Activated T-helper 17 cell treated with anti-CD3 and anti-CD28 coated beads, Interleukin-2, amount 50 U/mL, for 72 hours (primary cell): Measurements from ENCODE around the gene MUC13. TPM values are rescaled to one million over a fixed set of nuclear protein-coding genes. Genes with fewer than 3 reads are reported as not detected.

ENCODE experiments used
- ATAC-seq: fragments of 150-1000 bp; cut with Tn5 transposase; replicated peaks from 2 replicates; pipeline ENCODE4 v1.10.0; 2021; ENCODE audit warnings: mild to moderate bottlenecking, moderate library complexity
- H3K27ac Mint-ChIP-seq: one replicate; pipeline ENCODE4 v1.8.0; 2022; ENCODE audit warnings: mixed read lengths
- H3K27me3 Mint-ChIP-seq: one replicate; pipeline ENCODE4 v1.8.0; 2022; ENCODE audit warnings: mixed read lengths
- H3K36me3 Mint-ChIP-seq: one replicate; pipeline ENCODE4 v1.8.0; 2022; ENCODE audit warnings: low read depth, mild to moderate bottlenecking, mixed read lengths
- H3K4me1 Mint-ChIP-seq: one replicate; pipeline ENCODE4 v1.8.0; 2022; ENCODE audit warnings: mixed read lengths
- H3K4me3 Mint-ChIP-seq: one replicate; pipeline ENCODE4 v1.8.0; 2022; ENCODE audit warnings: mild to moderate bottlenecking, mixed read lengths
- H3K9me3 Mint-ChIP-seq: one replicate; pipeline ENCODE4 v1.8.0; 2022; ENCODE audit warnings: mixed read lengths
- total RNA-seq, 2 donors: library from RNA; stranded (reverse); gene quantifications; one replicate each; pipeline ENCODE4 v1.2.3, GENCODE V29; 2022

Gene MUC13
- total RNA-seq, 2 donors from 2014 or later: not detected

- H3K27me3 Mint-ChIP-seq: peaks cover 11% of the 10 kb centered on the region
- peak overlapping the region; percentile 69 for H3K27ac Mint-ChIP-seq
- H3K4me3 Mint-ChIP-seq: no peak overlapping the region
- H3K4me1 Mint-ChIP-seq: no peaks in the 10 kb centered on the region
- H3K9me3 Mint-ChIP-seq: no peaks in the 10 kb centered on the region
- H3K36me3 Mint-ChIP-seq: no peaks in the 10 kb centered on the region
- peak; percentile 65 for ATAC-seq
Measured at GRCh38 chr3:124928333-124929202, 6.0 kb downstream of the MUC13 start.

- Mint-ChIP-seq H3K27me3 (peaks cover 16% of the 10 kb centered on the region), H3K9me3 (no peaks in the 10 kb centered on the region), H3K36me3 (no peaks in the 10 kb centered on the region), H3K4me1 (no peaks in the 10 kb centered on the region), H3K27ac (no peak overlapping the region), H3K4me3 (no peak overlapping the region)
- ATAC-seq: no peak
Measured at GRCh38 chr3:124927574-124928045, 6.9 kb downstream of the MUC13 start.

GRCh38 chr3:124926426-124927101 lies 8.0 kb downstream of the MUC13 start:
- H3K27ac Mint-ChIP-seq: no peak overlapping the region
- no peaks in the 10 kb centered on the region for H3K4me1 Mint-ChIP-seq
- no peak for ATAC-seq
- H3K4me3 Mint-ChIP-seq: no peak overlapping the region
- peaks cover 16% of the 10 kb centered on the region for H3K27me3 Mint-ChIP-seq
- no peaks in the 10 kb centered on the region for H3K9me3 Mint-ChIP-seq
- H3K36me3 Mint-ChIP-seq: no peaks in the 10 kb centered on the region

- Mint-ChIP-seq H3K27ac (no peak overlapping the region), H3K4me3 (no peak overlapping the region), H3K36me3 (no peaks in the 10 kb centered on the region), H3K4me1 (no peaks in the 10 kb centered on the region), H3K9me3 (no peaks in the 10 kb centered on the region), H3K27me3 (peaks cover 16% of the 10 kb centered on the region)
- no peak for ATAC-seq
Measured at GRCh38 chr3:124924741-124925140, 9.8 kb downstream of the MUC13 start.

- no peaks in the 10 kb centered on the region for H3K4me1 Mint-ChIP-seq
- no peak for ATAC-seq
- H3K27me3 Mint-ChIP-seq: peaks cover 17% of the 10 kb centered on the region
- no peaks in the 10 kb centered on the region for H3K9me3 Mint-ChIP-seq
- H3K4me3 Mint-ChIP-seq: no peak overlapping the region
- no peak overlapping the region for H3K27ac Mint-ChIP-seq
- H3K36me3 Mint-ChIP-seq: no peaks in the 10 kb centered on the region
Measured at GRCh38 chr3:124923833-124924232, 10.7 kb downstream of the MUC13 start.

- H3K36me3 Mint-ChIP-seq: no peaks in the 10 kb centered on the region
- H3K4me1 Mint-ChIP-seq: no peaks in the 10 kb centered on the region
- H3K27ac Mint-ChIP-seq: no peak overlapping the region
- peaks cover 29% of the 10 kb centered on the region for H3K27me3 Mint-ChIP-seq
- no peak overlapping the region for H3K4me3 Mint-ChIP-seq
- ATAC-seq: no peak
- no peaks in the 10 kb centered on the region for H3K9me3 Mint-ChIP-seq
Measured at GRCh38 chr3:124920718-124921117, 13.8 kb downstream of the MUC13 start.

GRCh38 chr3:124919756-124920155 lies 14.8 kb downstream of the MUC13 start:
- Mint-ChIP-seq H3K27ac (no peak overlapping the region), H3K27me3 (peaks cover 26% of the 10 kb centered on the region), H3K36me3 (no peaks in the 10 kb centered on the region), H3K4me1 (no peaks in the 10 kb centered on the region), H3K9me3 (no peaks in the 10 kb centered on the region), H3K4me3 (no peak overlapping the region)
- no peak for ATAC-seq

- Mint-ChIP-seq H3K36me3 (no peaks in the 10 kb centered on the region), H3K9me3 (no peaks in the 10 kb centered on the region), H3K4me1 (no peaks in the 10 kb centered on the region), H3K27ac (no peak overlapping the region), H3K27me3 (peaks cover 19% of the 10 kb centered on the region), H3K4me3 (no peak overlapping the region)
- ATAC-seq: no peak
Measured at GRCh38 chr3:124918524-124918923, 16.0 kb downstream of the MUC13 start.

GRCh38 chr3:124916837-124917409 lies 17.6 kb downstream of the MUC13 start:
- Mint-ChIP-seq H3K27ac (no peak overlapping the region), H3K9me3 (no peaks in the 10 kb centered on the region), H3K36me3 (no peaks in the 10 kb centered on the region), H3K27me3 (peaks cover 15% of the 10 kb centered on the region), H3K4me1 (no peaks in the 10 kb centered on the region), H3K4me3 (no peak overlapping the region)
- ATAC-seq: no peak

- no peaks in the 10 kb centered on the region for H3K4me1 Mint-ChIP-seq
- ATAC-seq: no peak
- H3K36me3 Mint-ChIP-seq: no peaks in the 10 kb centered on the region
- peaks cover 18% of the 10 kb centered on the region for H3K27me3 Mint-ChIP-seq
- no peak overlapping the region for H3K27ac Mint-ChIP-seq
- H3K4me3 Mint-ChIP-seq: no peak overlapping the region
- no peaks in the 10 kb centered on the region for H3K9me3 Mint-ChIP-seq
Measured at GRCh38 chr3:124915254-124915653, 19.3 kb downstream of the MUC13 start.

GRCh38 chr3:124907957-124908356 lies 26.6 kb downstream of the MUC13 start:
- Mint-ChIP-seq H3K4me3 (no peak overlapping the region), H3K27me3 (peaks cover 10% of the 10 kb centered on the region), H3K27ac (no peak overlapping the region), H3K9me3 (no peaks in the 10 kb centered on the region), H3K36me3 (no peaks in the 10 kb centered on the region), H3K4me1 (no peaks in the 10 kb centered on the region)
- no peak for ATAC-seq

- peaks cover 4% of the 10 kb centered on the region for H3K27me3 Mint-ChIP-seq
- H3K27ac Mint-ChIP-seq: no peak overlapping the region
- no peak for ATAC-seq
- H3K4me3 Mint-ChIP-seq: no peak overlapping the region
- no peaks in the 10 kb centered on the region for H3K4me1 Mint-ChIP-seq
- H3K9me3 Mint-ChIP-seq: no peaks in the 10 kb centered on the region
- H3K36me3 Mint-ChIP-seq: no peaks in the 10 kb centered on the region
Measured at GRCh38 chr3:124904835-124905492, 29.6 kb downstream of the MUC13 start.

- Mint-ChIP-seq H3K9me3 (no peaks in the 10 kb centered on the region), H3K27ac (no peak overlapping the region), H3K36me3 (no peaks in the 10 kb centered on the region), H3K4me1 (no peaks in the 10 kb centered on the region), H3K27me3 (peaks cover 4% of the 10 kb centered on the region), H3K4me3 (no peak overlapping the region)
- ATAC-seq: no peak
Measured at GRCh38 chr3:124903896-124904834, 30.4 kb downstream of the MUC13 start.
